Measurements from ENCODE around the gene PDPK1.

The PDPK1 gene

DNA sequence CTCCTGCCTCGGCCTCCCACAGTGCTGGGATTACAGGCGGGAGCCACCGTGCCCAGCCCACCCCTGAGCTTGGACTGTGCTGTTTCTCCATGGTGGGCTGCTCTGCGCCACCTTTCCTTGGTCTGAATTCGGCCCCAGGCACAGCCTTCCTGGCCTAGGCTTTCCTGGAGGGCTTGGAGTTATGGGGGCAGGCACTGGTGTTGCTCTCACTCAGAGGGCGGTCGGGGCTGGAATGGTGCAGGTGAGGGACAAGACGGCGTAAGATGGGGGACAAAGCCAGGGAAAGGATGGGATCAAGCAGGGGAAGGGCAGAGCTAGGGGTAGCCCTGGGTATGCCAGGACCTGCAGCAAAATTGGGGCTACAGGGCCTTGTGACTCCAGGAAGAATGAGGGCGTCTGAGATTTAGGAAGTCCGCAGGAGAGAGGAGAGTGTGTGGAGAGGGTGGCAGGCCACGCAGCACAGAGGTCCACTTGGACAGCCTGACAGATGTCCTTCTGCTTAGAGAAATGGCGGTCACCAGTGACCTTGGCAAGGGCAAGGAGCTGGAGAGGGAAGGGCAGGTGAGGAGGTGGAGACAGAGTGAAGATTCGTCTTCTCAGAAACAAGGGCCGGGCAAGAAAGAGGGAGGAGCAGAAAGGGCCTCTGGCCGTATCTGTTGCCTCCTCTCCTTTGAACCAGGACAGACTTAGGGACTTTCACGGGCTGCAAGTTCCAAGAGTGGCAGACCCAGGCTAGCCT is 25.7 kb upstream of the PDPK1 start:
- no peak overlapping the region for H3K4me2 ChIP-seq (ENCODE audit: low read length)
- H3K4me3 ChIP-seq (ENCODE audit: low read length): no peak overlapping the region
- H3K36me3 ChIP-seq (replicated peaks; ENCODE audit: low read depth, low read length): peaks cover 5% of the 10 kb centered on the region
- TF ChIP-seq EZH2phosphoT487 (IDR thresholded peaks at IDR 0.05; ENCODE audit: low read depth): no peak
- no peak for TF ChIP-seq CTCF (IDR thresholded peaks at IDR 0.05; ENCODE audit: low read depth, low read length)
- H3K27ac ChIP-seq (ENCODE audit: low read length): no peak overlapping the region
- peaks cover 28% of the 10 kb centered on the region for H4K20me1 ChIP-seq (ENCODE audit: insufficient read depth, low read length)
- peaks cover 78% of the 10 kb centered on the region for H3K4me1 ChIP-seq (ENCODE audit: low read length)
- H3K27me3 ChIP-seq (ENCODE audit: low read depth, low read length): no peaks in the 10 kb centered on the region
- H3K79me2 ChIP-seq (ENCODE audit: low read length): peaks cover 36% of the 10 kb centered on the region
- H3K9ac ChIP-seq (ENCODE audit: low read length): no peak overlapping the region
- no peaks in the 10 kb centered on the region for H3K9me3 ChIP-seq (ENCODE audit: insufficient read depth, low read length)
- no peak overlapping the region for H2AFZ ChIP-seq (ENCODE audit: low read depth, low read length)

GRCh38 chr16:2512735-2513404 is 25.0 kb upstream of the PDPK1 start:
- Histone ChIP-seq H3K4me1 (ENCODE audit: low read length) (peaks cover 71% of the 10 kb centered on the region), H4K20me1 (ENCODE audit: insufficient read depth, low read length) (peaks cover 35% of the 10 kb centered on the region), H3K9ac (ENCODE audit: low read length) (peak overlapping the region; percentile 97), H3K4me2 (ENCODE audit: low read length) (peak overlapping the region; percentile 89), H3K27me3 (ENCODE audit: low read depth, low read length) (no peaks in the 10 kb centered on the region), H3K9me3 (ENCODE audit: insufficient read depth, low read length) (no peaks in the 10 kb centered on the region), H3K79me2 (ENCODE audit: low read length) (peaks cover 43% of the 10 kb centered on the region), H3K27ac (ENCODE audit: low read length) (peak overlapping the region; percentile 67), H3K36me3 (replicated peaks; ENCODE audit: low read depth, low read length) (peaks cover 5% of the 10 kb centered on the region), H2AFZ (ENCODE audit: low read depth, low read length) (no peak overlapping the region), H3K4me3 (ENCODE audit: low read length) (peak overlapping the region; percentile 100)
- TF ChIP-seq EZH2phosphoT487 (IDR thresholded peaks at IDR 0.05; ENCODE audit: low read depth) (no peak), CTCF (IDR thresholded peaks at IDR 0.05; ENCODE audit: low read depth, low read length) (no peak)

DNA sequence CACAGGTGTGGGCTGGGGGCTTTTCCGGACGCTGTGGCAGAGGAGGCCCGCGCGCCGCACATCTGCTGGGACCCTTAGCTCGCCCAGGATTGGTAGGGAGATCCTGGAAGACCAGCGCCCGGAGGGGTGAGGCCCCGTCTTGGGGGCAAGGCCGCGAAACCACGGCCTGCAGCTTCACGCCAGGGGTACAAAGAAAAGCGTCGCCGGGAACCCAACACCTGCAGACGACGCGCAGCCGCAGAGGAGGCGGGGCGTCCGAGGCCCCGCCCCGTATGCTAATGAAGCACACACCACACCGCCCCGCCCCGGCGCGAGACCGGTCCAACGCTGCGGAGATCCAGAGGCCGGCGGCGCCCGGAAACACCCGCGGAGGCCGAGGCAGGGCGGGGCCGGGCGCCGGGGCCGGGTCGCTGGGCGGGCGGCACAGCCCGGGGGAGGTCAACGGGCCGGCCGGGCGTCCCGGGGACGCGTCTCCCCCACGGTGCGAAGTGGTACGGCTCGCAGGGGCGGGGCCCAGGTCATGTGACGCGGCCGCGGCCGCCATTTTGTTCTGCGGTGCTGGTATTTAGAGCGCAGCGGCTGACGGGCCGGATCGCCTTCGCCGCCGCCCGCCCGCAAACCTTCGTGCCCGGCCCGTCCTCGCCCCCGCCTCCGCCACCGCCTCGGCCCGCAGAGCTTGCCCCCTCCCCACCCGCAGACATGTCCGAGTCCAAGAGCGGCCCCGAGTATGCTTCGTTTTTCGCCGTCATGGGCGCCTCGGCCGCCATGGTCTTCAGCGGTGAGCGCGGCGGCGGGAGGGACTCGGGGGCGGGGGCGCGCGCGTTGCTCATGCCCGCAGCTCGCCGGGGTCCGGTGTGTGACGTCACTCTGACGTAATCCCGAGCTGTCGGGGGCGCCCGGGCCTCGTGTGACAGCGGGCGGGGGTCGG is 24.2 kb upstream of the PDPK1 start, which contains the start of gene ATP6V0C:
Gene ATP6V0C (plus strand): TSS at position 548 of the 928 bp plus-strand sequence. CDS start 152 bp downstream, at position 700.
- H3K27me3 ChIP-seq (ENCODE audit: low read depth, low read length): no peaks in the 10 kb centered on the region
- TF ChIP-seq CTCF (IDR thresholded peaks at IDR 0.05; ENCODE audit: low read depth, low read length): no peak
- TF ChIP-seq EZH2phosphoT487 (IDR thresholded peaks at IDR 0.05; ENCODE audit: low read depth): no peak
- peak within 1 kb of the TSS; percentile 97 for H3K9ac ChIP-seq (ENCODE audit: low read length)
- H2AFZ ChIP-seq (ENCODE audit: low read depth, low read length): no peak within 1 kb of the TSS
- peaks cover 5% of the 10 kb centered on the region for H3K36me3 ChIP-seq (replicated peaks; ENCODE audit: low read depth, low read length)
- H4K20me1 ChIP-seq (ENCODE audit: insufficient read depth, low read length): peaks cover 43% of the 10 kb centered on the region
- H3K9me3 ChIP-seq (ENCODE audit: insufficient read depth, low read length): no peaks in the 10 kb centered on the region
- peaks cover 63% of the 10 kb centered on the region for H3K4me1 ChIP-seq (ENCODE audit: low read length)
- peak within 1 kb of the TSS; percentile 100 for H3K4me3 ChIP-seq (ENCODE audit: low read length)
- H3K4me2 ChIP-seq (ENCODE audit: low read length): peak within 1 kb of the TSS; percentile 100
- peak within 1 kb of the TSS; percentile 67 for H3K27ac ChIP-seq (ENCODE audit: low read length)
- peaks cover 51% of the 10 kb centered on the region for H3K79me2 ChIP-seq (ENCODE audit: low read length)

Data from OCI-LY3 (cell line).